ENCODE data around the gene SYVN1.

SYVN1 gene

GRCh38 chr11:65112546-65113360, 21.6 kb downstream of the SYVN1 start:
- peak; percentile 74 for DNase-seq (ENCODE audit: low read depth)

- DNase-seq (ENCODE audit: low read depth), result peak; percentile 92
These were observed 22.4 kb downstream of the SYVN1 start, which contains the start of gene TM7SF2 for GRCh38 chr11:65111744-65112545. Gene TM7SF2 (plus strand): TSS chr11:65111872. CDS start chr11:65112016, 144 bp downstream.

- DNase-seq (ENCODE audit: low read depth), result no peak
These were observed 23.1 kb downstream of the SYVN1 start for GRCh38 chr11:65111159-65111743.

- peak; percentile 92 for DNase-seq (ENCODE audit: low read depth)
These were observed 23.9 kb downstream of the SYVN1 start for GRCh38 chr11:65110354-65110861.

GRCh38 chr11:65109231-65110198, 24.8 kb downstream of the SYVN1 start:
- no peak for DNase-seq (ENCODE audit: low read depth)

- DNase-seq (ENCODE audit: low read depth), result no peak
These were observed 25.7 kb downstream of the SYVN1 start for GRCh38 chr11:65108469-65109123.

GRCh38 chr11:65107751-65108468, 26.4 kb downstream of the SYVN1 start:
- DNase-seq (ENCODE audit: low read depth), result no peak

- DNase-seq (ENCODE audit: low read depth), result no peak
These were observed 27.2 kb downstream of the SYVN1 start for GRCh38 chr11:65107078-65107477.

- DNase-seq (ENCODE audit: low read depth), result no peak
These were observed 29.7 kb downstream of the SYVN1 start for GRCh38 chr11:65104628-65105027.

- no peak for DNase-seq (ENCODE audit: low read depth)
These were observed 30.8 kb downstream of the SYVN1 start for GRCh38 chr11:65103476-65103875.

- DNase-seq (ENCODE audit: low read depth), result no peak
These were observed 31.9 kb downstream of the SYVN1 start for GRCh38 chr11:65102142-65103095.

GRCh38 chr11:65100674-65101350, 33.5 kb downstream of the SYVN1 start:
- no peak for DNase-seq (ENCODE audit: low read depth)

- DNase-seq (ENCODE audit: low read depth), result no peak
These were observed 37.4 kb downstream of the SYVN1 start for GRCh38 chr11:65096926-65097325.

GRCh38 chr11:65095974-65096806, 38.1 kb downstream of the SYVN1 start, which contains the start of gene VPS51:
Gene VPS51 (plus strand): TSS chr11:65096214. CDS start chr11:65096251, 37 bp downstream.
- DNase-seq (ENCODE audit: low read depth), result peak; percentile 78

- DNase-seq (ENCODE audit: low read depth), result no peak
These were observed 38.9 kb downstream of the SYVN1 start for GRCh38 chr11:65095427-65095826.

GRCh38 chr11:65090628-65091027, 43.7 kb downstream of the SYVN1 start:
- no peak for DNase-seq (ENCODE audit: low read depth)

GRCh38 chr11:65089621-65090020, 44.7 kb downstream of the SYVN1 start:
- DNase-seq (ENCODE audit: low read depth), result no peak
